A673 (cell line): Measurements from ENCODE around the gene TMPRSS6. TPM values are rescaled to one million over a fixed set of nuclear protein-coding genes. Genes with fewer than 3 reads are reported as not detected.
A peak's percentile ranks its signal among the peaks of the same experiment; 100 is the strongest.

ENCODE experiments used
- BruUV-seq: library from RNA; stranded (reverse); fragments of 400-500 nt; replicated peaks from 2 replicates; lab custom pipeline; 2021; lab: Mats Ljungman, UMichigan
- CTCF ChIA-PET: fragments of 300-600 bp; sonication (Branson Sonifier 250); formaldehyde crosslinking; loops from one replicate; lab custom pipeline; 2022; ENCODE audit warnings: antibody characterized with exemption; lab: Charles Lee
- POLR2A ChIA-PET: fragments of 300-600 bp; sonication (Branson Sonifier 250); formaldehyde crosslinking; loops from one replicate; lab custom pipeline; 2022; ENCODE audit warnings: antibody characterized with exemption; ENCODE audit not compliant: low non-redundant PET; lab: Charles Lee
- DNase-seq: peaks from one replicate; pipeline ENCODE4 v3.0.0-alpha.2; 2015; ENCODE audit warnings: low spot score
- H3K27ac ChIP-seq: fragments of 200-600 bp; sonication (generic); 2 replicates; pipeline ENCODE4 v1.5.1; 2016; ENCODE audit warnings: mixed run types, low read depth, mild to moderate bottlenecking, mixed read lengths, antibody characterized with exemption, low read length; ENCODE audit not compliant: poor library complexity, severe bottlenecking
- H3K27me3 ChIP-seq: fragments of 200-600 bp; sonication (generic); replicated peaks from 2 replicates; pipeline ENCODE4 v1.6.1; 2017; ENCODE audit warnings: mixed run types, low read depth, mild to moderate bottlenecking, mixed read lengths, antibody characterized with exemption, low read length; ENCODE audit not compliant: insufficient read depth, poor library complexity
- H3K36me3 ChIP-seq: fragments of 200-600 bp; sonication (generic); 2 replicates; pipeline ENCODE4 v1.6.1; 2016; ENCODE audit warnings: mixed run types, mild to moderate bottlenecking, mixed read lengths, antibody characterized with exemption, low read length; ENCODE audit not compliant: insufficient read depth, poor library complexity, severe bottlenecking
- H3K4me1 ChIP-seq: fragments of 200-600 bp; sonication (generic); 2 replicates; pipeline ENCODE4 v1.6.1; 2017; ENCODE audit warnings: mixed run types, mild to moderate bottlenecking, mixed read lengths, antibody characterized with exemption, low read length; ENCODE audit not compliant: insufficient read depth, poor library complexity, severe bottlenecking
- H3K4me3 ChIP-seq: fragments of 200-600 bp; sonication (generic); 2 replicates; pipeline ENCODE4 v1.5.1; 2016; ENCODE audit warnings: low read depth, mixed run types, mild to moderate bottlenecking, mixed read lengths, low read length; ENCODE audit not compliant: poor library complexity, severe bottlenecking
- H3K9me3 ChIP-seq: fragments of 200-600 bp; sonication (generic); 2 replicates; pipeline ENCODE4 v1.6.1; 2016; ENCODE audit warnings: mixed run types, low read depth, mild to moderate bottlenecking, mixed read lengths, antibody characterized with exemption, low read length; ENCODE audit not compliant: poor library complexity, severe bottlenecking
- CTCF ChIP-seq: fragments of 300-800, 200-600 bp; sonication (generic); conservative IDR thresholded peaks from 2 replicates; pipeline ENCODE4 v1.5.1; 2017; ENCODE audit warnings: low read depth, mild to moderate bottlenecking, antibody characterized with exemption, low read length, moderate library complexity, mixed read lengths
- EZH2 ChIP-seq: fragments of 200-600 bp; sonication (generic); IDR thresholded peaks from 2 replicates; pipeline ENCODE4 v1.6.1; 2017; ENCODE audit warnings: borderline replicate concordance, low read depth, mild to moderate bottlenecking, mixed read lengths, antibody characterized with exemption, low read length; ENCODE audit not compliant: poor library complexity, severe bottlenecking
- intact Hi-C: fragments of 100-400 bp; cut with micrococcal nuclease; formaldehyde crosslinking; loops from one replicate; pipeline ENCODE4 v1.10.0; 2022; ENCODE audit not compliant: unreplicated experiment
- total RNA-seq: library from RNA; stranded (reverse); gene quantifications from 2 replicates; pipeline ENCODE4 v1.2.3, GENCODE V29; 2021

Gene TMPRSS6
- total RNA-seq, 1 experiment from 2014 or later = not detected

- POLR2A ChIA-PET = no interaction called here
- Histone ChIP-seq H3K9me3 (no peaks in the 10 kb centered on the region), H3K36me3 (no peaks in the 10 kb centered on the region), H3K27ac (no peak overlapping the region), H3K4me3 (no peak overlapping the region), H3K4me1 (no peaks in the 10 kb centered on the region), H3K27me3 (no peaks in the 10 kb centered on the region)
- TF ChIP-seq CTCF (no peak), EZH2 (no peak)
- CTCF ChIA-PET = no interaction called here
- DNase-seq = no peak
- BruUV-seq = no TSS peak
- intact Hi-C loops = no loop called here
Observed at GRCh38 chr22:37088750-37089408, 20.6 kb downstream of the TMPRSS6 start.

GRCh38 chr22:37088108-37088605, 21.4 kb downstream of the TMPRSS6 start:
- Histone ChIP-seq H3K27ac (no peak overlapping the region), H3K4me3 (no peak overlapping the region), H3K9me3 (no peaks in the 10 kb centered on the region), H3K27me3 (no peaks in the 10 kb centered on the region), H3K36me3 (no peaks in the 10 kb centered on the region), H3K4me1 (no peaks in the 10 kb centered on the region)
- POLR2A ChIA-PET = no interaction called here
- CTCF ChIA-PET = no interaction called here
- no TSS peak for BruUV-seq
- intact Hi-C loops = no loop called here
- TF ChIP-seq CTCF = no peak
- no peak for TF ChIP-seq EZH2
- DNase-seq = peak; percentile 25

- no peak overlapping the region for H3K27ac ChIP-seq
- H3K36me3 ChIP-seq = no peaks in the 10 kb centered on the region
- no peaks in the 10 kb centered on the region for H3K4me1 ChIP-seq
- H3K27me3 ChIP-seq = no peaks in the 10 kb centered on the region
- DNase-seq = no peak
- no peak for TF ChIP-seq EZH2
- no peak for TF ChIP-seq CTCF
- no TSS peak for BruUV-seq
- ChIA-PET POLR2A (no interaction called here), CTCF (interaction anchor here (0.6 kb wide), 1 partner anchor 113 kb away, joined by 6 read pairs; no protein-coding TSS in a partner anchor)
- intact Hi-C loops = no loop called here
- H3K4me3 ChIP-seq = no peak overlapping the region
- no peaks in the 10 kb centered on the region for H3K9me3 ChIP-seq
Observed at GRCh38 chr22:37086184-37086583, 23.3 kb downstream of the TMPRSS6 start.
